HG02973 (cell line): Measurements from ENCODE around the gene RFTN1.

Experiments used
- ATAC-seq: cut with Tn5 transposase; IDR thresholded peaks from one replicate; pipeline ENCODE4 v1.9.1; 2021; ENCODE audit warnings: moderate library complexity; ENCODE audit not compliant: unreplicated experiment

Gene RFTN1

GRCh38 chr3:16533928-16534574 is 20.6 kb upstream of the RFTN1 start:
- ATAC-seq, result no peak

- ATAC-seq, result no peak
Measured at GRCh38 chr3:16529264-16529663, 15.8 kb upstream of the RFTN1 start.

GRCh38 chr3:16528581-16528993 is 15.1 kb upstream of the RFTN1 start:
- ATAC-seq, result no peak

- ATAC-seq, result no peak
Measured at GRCh38 chr3:16528106-16528505, 14.6 kb upstream of the RFTN1 start.

GRCh38 chr3:16524196-16524595 is 10.7 kb upstream of the RFTN1 start:
- no peak for ATAC-seq

- no peak for ATAC-seq
Measured at GRCh38 chr3:16523778-16524177, 10.3 kb upstream of the RFTN1 start.

- no peak for ATAC-seq
Measured at GRCh38 chr3:16522834-16523233, 9.3 kb upstream of the RFTN1 start.

GRCh38 chr3:16520970-16521881 is 7.7 kb upstream of the RFTN1 start:
- ATAC-seq, result peak; percentile 48

- no peak for ATAC-seq
Measured at GRCh38 chr3:16520241-16520969, 6.9 kb upstream of the RFTN1 start.

- no peak for ATAC-seq
Measured at GRCh38 chr3:16516695-16517481, 3.4 kb upstream of the RFTN1 start.

- ATAC-seq, result no peak
Measured at GRCh38 chr3:16515885-16516420, 2.5 kb upstream of the RFTN1 start.

- no peak for ATAC-seq
Measured at GRCh38 chr3:16514755-16515353, 1.4 kb upstream of the RFTN1 start.

GRCh38 chr3:16514021-16514700 is 662 bp upstream of the RFTN1 start:
- no peak for ATAC-seq

GRCh38 chr3:16512435-16513140 is 911 bp downstream of the RFTN1 start:
- peak; percentile 8 for ATAC-seq

GRCh38 chr3:16511681-16512434 is 1.6 kb downstream of the RFTN1 start:
- peak; percentile 46 for ATAC-seq

- ATAC-seq, result peak; percentile 13
Measured at GRCh38 chr3:16510620-16511319, 2.7 kb downstream of the RFTN1 start.
